H1 (cell line): ENCODE results near the gene PKDREJ. TPM values are rescaled to one million over a fixed set of nuclear protein-coding genes. Genes with fewer than 3 reads are reported as not detected.

Source experiments
- SIX5 ChIP-seq: IDR thresholded peaks from 2 replicates; pipeline ENCODE4 v1.6.1; 2011; ENCODE audit warnings: mild to moderate bottlenecking, low read depth, low read length
- TAF1 ChIP-seq: IDR thresholded peaks from 2 replicates; pipeline ENCODE4 v1.6.1; 2011; ENCODE audit warnings: mild to moderate bottlenecking, low read depth, low read length
- TEAD4 ChIP-seq: IDR thresholded peaks from 2 replicates; pipeline ENCODE4 v1.6.1; 2012; ENCODE audit warnings: low read depth, low read length, inconsistent platforms, mixed read lengths
- polyA plus RNA-seq, 7 experiments: library from polyadenylated mRNA; depleted of rRNA in 3 of 7; stranded (reverse) in 5 of 7; unstranded in 2 of 7; fragments of >200 nt in 5 of 7; fragments of 200-250 nt in 2 of 7; gene quantifications; 1 replicate in 5 of 7; 2 replicates in 1 of 7; 4 replicates in 1 of 7; pipeline versions ENCODE4 v1.2.1 to v1.2.3, GENCODE V29; 2011 to 2013; ENCODE audit warnings: missing spikeins in 2 of 7, mixed read lengths in 2 of 7
- total RNA-seq: library from RNA; stranded (reverse); fragmentation: NEBNext Ultra II Directional; extraction: Animal tissue kit (Norgen Biotek cat#: 25700); gene quantifications from 2 replicates; pipeline ENCODE4 v1.2.1, GENCODE V29; 2021
- TF ChIP-seq, protein P1 (sequence below): IDR thresholded peaks from 2 replicates; pipeline ENCODE4 v1.6.1; 2011; ENCODE audit warnings: low read depth, mild to moderate bottlenecking, low read length; ENCODE audit not compliant: insufficient read depth

PKDREJ gene
- total and polyA plus RNA-seq, 2 of the 8 experiments (the other 6 are each of a cell fraction or from before 2014, with no cell fraction given) = 0.02 to 0.04 TPM

DNA sequence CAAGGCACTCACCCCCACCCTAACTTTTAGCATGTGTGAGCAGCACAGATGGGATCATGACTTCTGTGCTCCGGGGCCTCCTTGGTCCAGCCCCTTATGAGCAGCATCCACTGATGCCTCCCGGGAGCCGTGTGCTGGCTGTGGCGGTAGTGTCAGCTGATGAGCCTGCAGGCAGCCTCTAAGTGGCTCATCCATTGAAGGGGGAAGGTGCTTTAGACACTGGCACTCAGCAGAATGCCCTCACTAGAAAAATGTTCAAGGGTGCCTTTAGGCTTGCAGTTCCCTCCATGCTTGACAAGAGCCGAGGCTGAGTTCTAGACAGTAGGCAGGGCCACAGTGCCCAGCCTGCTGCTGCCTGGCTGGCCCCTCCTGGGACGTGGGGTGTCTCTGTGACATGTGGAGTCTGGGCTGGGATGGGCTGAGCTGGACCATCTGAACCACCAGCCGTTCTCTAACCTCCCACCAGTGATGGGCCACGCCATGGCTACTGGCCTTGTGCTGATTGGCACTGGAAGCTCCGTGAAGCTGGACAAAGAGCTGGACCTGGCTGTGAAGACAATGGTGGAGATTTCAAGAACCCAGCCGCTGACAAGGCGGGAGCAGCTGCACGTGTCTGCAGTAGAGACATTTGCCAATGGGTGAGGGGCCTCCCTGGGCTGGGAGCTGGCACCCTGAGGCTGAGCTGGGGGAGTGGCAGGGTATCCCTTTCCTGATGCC is 10.4 kb upstream of the PKDREJ start (continued):
- no peak for TF ChIP-seq TAF1
- TF ChIP-seq, protein P1, sequence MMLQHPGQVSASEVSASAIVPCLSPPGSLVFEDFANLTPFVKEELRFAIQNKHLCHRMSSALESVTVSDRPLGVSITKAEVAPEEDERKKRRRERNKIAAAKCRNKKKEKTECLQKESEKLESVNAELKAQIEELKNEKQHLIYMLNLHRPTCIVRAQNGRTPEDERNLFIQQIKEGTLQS = no peak
- no peak for TF ChIP-seq TEAD4
- no peak for TF ChIP-seq SIX5
